Measurements from ENCODE around the gene KCNQ5.

DNA sequence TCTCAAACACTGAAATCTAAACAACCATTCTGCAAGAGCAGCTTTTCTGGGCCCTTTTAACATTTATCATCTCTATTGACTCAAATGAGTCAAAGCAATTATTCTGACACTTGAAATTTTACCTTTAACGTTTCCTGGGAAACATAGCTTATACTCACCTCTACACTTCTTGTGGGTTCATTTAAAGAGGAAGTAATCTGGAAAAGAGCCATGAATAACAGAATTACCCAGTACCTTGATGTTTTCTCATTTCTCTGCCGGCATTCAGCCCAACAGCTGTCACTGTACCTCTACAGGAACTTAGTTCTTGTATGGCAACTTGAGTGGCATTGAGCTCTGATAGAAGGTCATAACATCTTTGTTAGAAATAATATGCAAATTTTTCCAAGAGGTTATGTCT lies 272.2 kb downstream of the KCNQ5 start:
- TF ChIP-seq, protein P1, sequence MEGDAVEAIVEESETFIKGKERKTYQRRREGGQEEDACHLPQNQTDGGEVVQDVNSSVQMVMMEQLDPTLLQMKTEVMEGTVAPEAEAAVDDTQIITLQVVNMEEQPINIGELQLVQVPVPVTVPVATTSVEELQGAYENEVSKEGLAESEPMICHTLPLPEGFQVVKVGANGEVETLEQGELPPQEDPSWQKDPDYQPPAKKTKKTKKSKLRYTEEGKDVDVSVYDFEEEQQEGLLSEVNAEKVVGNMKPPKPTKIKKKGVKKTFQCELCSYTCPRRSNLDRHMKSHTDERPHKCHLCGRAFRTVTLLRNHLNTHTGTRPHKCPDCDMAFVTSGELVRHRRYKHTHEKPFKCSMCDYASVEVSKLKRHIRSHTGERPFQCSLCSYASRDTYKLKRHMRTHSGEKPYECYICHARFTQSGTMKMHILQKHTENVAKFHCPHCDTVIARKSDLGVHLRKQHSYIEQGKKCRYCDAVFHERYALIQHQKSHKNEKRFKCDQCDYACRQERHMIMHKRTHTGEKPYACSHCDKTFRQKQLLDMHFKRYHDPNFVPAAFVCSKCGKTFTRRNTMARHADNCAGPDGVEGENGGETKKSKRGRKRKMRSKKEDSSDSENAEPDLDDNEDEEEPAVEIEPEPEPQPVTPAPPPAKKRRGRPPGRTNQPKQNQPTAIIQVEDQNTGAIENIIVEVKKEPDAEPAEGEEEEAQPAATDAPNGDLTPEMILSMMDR (IDR thresholded peaks at IDR 0.05; ENCODE audit: low read depth, low read length), result no peak
- TF ChIP-seq EZH2phosphoT487 (IDR thresholded peaks at IDR 0.05; ENCODE audit: low read depth), result no peak
